Gastroesophageal sphincter (tissue), 4 donors: Measurements from ENCODE around the gene SETD7. TPM values are rescaled to one million over a fixed set of nuclear protein-coding genes. Genes with fewer than 3 reads are reported as not detected.
"Not testable (repeated sequence)": the region's sequence is repeated elsewhere in the genome, so short reads cannot be mapped to it uniquely, and the experiment has no call there.

Experiments
- ATAC-seq: fragments of 150-250 bp; one replicate; pipeline ENCODE4 v1.9.1; 2016; ENCODE audit warnings: mild to moderate bottlenecking, moderate library complexity
- H3K27ac ChIP-seq, 4 donors: fragments of 200-600 bp; sonication (generic) in 3 of 4; 1 replicate in 3 of 4; 2 replicates in 1 of 4; pipeline ENCODE4 v1.5.1; 2016 to 2019
- H3K27me3 ChIP-seq: fragments of 200-600 bp; sonication (generic); one replicate; pipeline ENCODE4 v1.5.1; 2019
- H3K36me3 ChIP-seq, 2 donors: fragments of 200-600 bp; sonication (generic); one replicate each; pipeline ENCODE4 v1.5.1; 2019; ENCODE audit warnings: control low read depth in 1 of 2
- H3K4me1 ChIP-seq, 3 donors: fragments of 200-600 bp; sonication (generic); 1 replicate in 2 of 3; 2 replicates in 1 of 3; pipeline ENCODE4 v1.5.1; 2016 to 2019; ENCODE audit warnings: control low read depth in 2 of 3
- H3K4me3 ChIP-seq, 2 donors: fragments of 200-600 bp; sonication (generic); one replicate each; pipeline ENCODE4 v1.5.1; 2019; ENCODE audit warnings: mild to moderate bottlenecking in 1 of 2, moderate library complexity in 1 of 2
- H3K9me3 ChIP-seq, 3 donors: fragments of 200-600 bp; sonication (generic); one replicate each; pipeline ENCODE4 v1.5.1; 2017 to 2019; ENCODE audit warnings: control low read depth in 2 of 3
- EP300 ChIP-seq: sonication (generic); formaldehyde crosslinking; IDR thresholded peaks from one replicate; pipeline ENCODE4 v1.6.1; 2017; ENCODE audit warnings: antibody characterized with exemption, mild to moderate bottlenecking
- POLR2A ChIP-seq, 2 donors: fragments of 450-650 bp; IDR thresholded peaks; one replicate each; pipeline ENCODE4 v1.6.1; 2017; ENCODE audit warnings: antibody characterized with exemption in 2 of 2, mild to moderate bottlenecking in 2 of 2, moderate library complexity in 1 of 2
- POLR2AphosphoS5 ChIP-seq: sonication (generic); formaldehyde crosslinking; IDR thresholded peaks from one replicate; pipeline ENCODE4 v1.6.1; 2017; ENCODE audit warnings: antibody characterized with exemption
- WGBS, 2 donors: methylation state at CpG; one replicate each; pipeline ENCODE4 v1.1.5; 2018; ENCODE audit warnings: low coverage in 1 of 2; 5-methylcytosine and 5-hydroxymethylcytosine counted together
- total RNA-seq, 4 donors: library from RNA; depleted of rRNA; stranded (reverse); fragments of >200 nt; gene quantifications; one replicate each; pipeline ENCODE4 v1.1.0, GENCODE V29; 2016
- TF ChIP-seq, protein P1 (sequence below), 4 experiments: fragments of 200-600 bp in 2 of 4; fragments of 450-650 bp in 2 of 4; sonication (generic) in 1 of 4; IDR thresholded peaks; one replicate each; pipeline ENCODE4 v1.5.1; 2017 to 2019; ENCODE audit warnings: antibody characterized with exemption in 4 of 4, mild to moderate bottlenecking in 2 of 4, moderate library complexity in 2 of 4

SETD7 gene
- total RNA-seq, 4 donors from 2014 or later = 72.7 to 92.2 (median 88.3) TPM

DNA sequence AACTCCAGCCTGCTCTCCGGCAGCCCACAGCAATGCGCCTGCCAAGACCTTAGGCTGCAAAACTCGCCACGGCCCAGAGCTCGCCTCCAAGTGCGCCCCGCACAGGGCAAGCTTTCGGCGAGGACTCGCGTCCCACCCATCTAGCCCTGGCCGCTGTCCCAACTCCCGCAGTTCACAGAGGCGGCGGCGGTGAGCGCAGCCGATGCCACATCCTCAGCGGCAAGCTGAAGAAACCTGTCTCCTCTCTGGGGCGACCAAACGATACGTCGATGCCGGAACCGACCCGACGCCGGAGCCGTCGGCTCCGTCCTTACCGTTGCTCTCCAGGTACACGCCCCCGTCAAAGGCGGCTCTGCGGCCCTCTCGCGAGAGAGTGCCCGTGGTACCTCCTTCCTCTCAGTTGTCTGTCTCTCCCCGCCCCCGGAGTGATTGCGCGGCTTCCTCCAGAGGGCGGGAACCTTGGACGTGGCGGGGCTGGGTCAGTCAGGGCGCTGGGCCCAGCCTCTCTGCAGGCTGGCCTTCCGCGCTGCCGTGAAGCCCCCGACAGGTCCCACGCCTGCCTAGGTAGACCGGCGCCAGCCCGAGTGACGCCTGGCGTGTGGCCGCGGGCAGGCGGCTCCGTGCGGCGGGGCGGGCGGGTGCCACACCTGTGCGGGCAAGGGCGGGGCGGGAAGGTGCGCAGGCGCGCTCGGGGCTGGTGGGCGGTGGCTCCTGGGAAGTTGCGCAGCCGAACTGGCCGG, 102.5 kb downstream of the SETD7 start:
- Histone ChIP-seq H3K9me3 (no peaks in the 10 kb centered on the region), H3K27ac (peak overlapping the region; percentile 85 to 99 (median 91)), H3K4me1 (peaks cover 0 to 57% (median 21%) of the 10 kb centered on the region in 3 donors), H3K36me3 (no peaks in the 10 kb centered on the region), H3K27me3 (no peaks in the 10 kb centered on the region), H3K4me3 (peak overlapping the region; percentile 67 to 81)
- WGBS, 2 donors = 0% methylated on average over 3 to 4 of the region's 76 CpGs
- peak; percentile 97 for ATAC-seq
- TF ChIP-seq, protein P1, sequence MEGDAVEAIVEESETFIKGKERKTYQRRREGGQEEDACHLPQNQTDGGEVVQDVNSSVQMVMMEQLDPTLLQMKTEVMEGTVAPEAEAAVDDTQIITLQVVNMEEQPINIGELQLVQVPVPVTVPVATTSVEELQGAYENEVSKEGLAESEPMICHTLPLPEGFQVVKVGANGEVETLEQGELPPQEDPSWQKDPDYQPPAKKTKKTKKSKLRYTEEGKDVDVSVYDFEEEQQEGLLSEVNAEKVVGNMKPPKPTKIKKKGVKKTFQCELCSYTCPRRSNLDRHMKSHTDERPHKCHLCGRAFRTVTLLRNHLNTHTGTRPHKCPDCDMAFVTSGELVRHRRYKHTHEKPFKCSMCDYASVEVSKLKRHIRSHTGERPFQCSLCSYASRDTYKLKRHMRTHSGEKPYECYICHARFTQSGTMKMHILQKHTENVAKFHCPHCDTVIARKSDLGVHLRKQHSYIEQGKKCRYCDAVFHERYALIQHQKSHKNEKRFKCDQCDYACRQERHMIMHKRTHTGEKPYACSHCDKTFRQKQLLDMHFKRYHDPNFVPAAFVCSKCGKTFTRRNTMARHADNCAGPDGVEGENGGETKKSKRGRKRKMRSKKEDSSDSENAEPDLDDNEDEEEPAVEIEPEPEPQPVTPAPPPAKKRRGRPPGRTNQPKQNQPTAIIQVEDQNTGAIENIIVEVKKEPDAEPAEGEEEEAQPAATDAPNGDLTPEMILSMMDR (IDR thresholded peaks at IDR 0.05) = peak in 2 of 4 experiments; percentile 32 to 45
- peak; percentile 36 to 80 for TF ChIP-seq POLR2A (IDR thresholded peaks at IDR 0.05)
- no peak for TF ChIP-seq EP300
- peak; percentile 64 for TF ChIP-seq POLR2AphosphoS5

DNA sequence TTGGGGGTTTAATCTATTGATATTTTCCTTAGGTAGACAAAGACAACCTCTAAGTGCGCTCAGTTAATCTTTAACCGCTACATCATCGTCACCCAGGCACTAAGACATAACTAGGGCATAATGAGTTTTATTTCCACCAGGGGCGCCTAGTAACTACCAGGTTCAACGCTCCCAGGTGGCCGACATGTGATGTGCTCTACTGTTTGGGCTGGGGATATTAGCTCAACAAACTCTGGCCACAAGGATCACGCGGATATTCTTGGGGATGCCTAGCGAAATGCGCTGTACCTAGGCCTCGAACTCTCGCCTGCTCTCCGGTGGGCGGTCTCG, 103.0 kb downstream of the SETD7 start:
- H3K4me1 ChIP-seq = peaks cover 0 to 52% (median 21%) of the 10 kb centered on the region in 3 donors
- 0% methylated on average over 3 to 4 of the region's 15 CpGs for WGBS, 2 donors

DNA sequence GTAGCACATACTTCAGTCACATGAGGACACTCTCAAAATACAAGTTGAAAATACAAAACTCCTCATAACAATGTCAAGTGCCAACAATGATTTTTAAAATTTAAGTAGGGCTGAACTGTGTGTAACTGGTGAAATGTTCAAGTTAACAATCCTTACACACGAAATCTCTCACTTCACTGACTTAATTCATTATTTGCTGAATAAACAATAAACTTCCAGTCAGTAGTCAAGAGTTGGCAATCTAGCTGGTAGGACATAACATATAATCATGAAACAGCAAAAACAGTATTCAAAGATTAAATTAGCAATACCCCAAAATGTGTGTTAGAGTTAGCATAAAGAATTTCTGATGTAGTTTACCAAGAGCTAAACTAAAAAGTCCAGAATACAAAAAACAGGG, 104.0 kb downstream of the SETD7 start:
- Histone ChIP-seq H3K4me1 (peaks cover 0 to 42% (median 13%) of the 10 kb centered on the region in 3 donors), H3K36me3 (no peaks in the 10 kb centered on the region), H3K4me3 (no peak overlapping the region), H3K27me3 (no peaks in the 10 kb centered on the region), H3K27ac (no peak overlapping the region), H3K9me3 (no peaks in the 10 kb centered on the region)
- no peak for ATAC-seq
- 71 to 86% methylated on average over 1 of the region's 1 CpG for WGBS, 2 donors
- TF ChIP-seq EP300 = no peak
- TF ChIP-seq, protein P1 (IDR thresholded peaks at IDR 0.05) = no peak
- no peak for TF ChIP-seq POLR2AphosphoS5
- no peak for TF ChIP-seq POLR2A (IDR thresholded peaks at IDR 0.05)

More for the DNA sequence above, 103.0 kb downstream of the SETD7 start:
- Histone ChIP-seq H3K27me3 (no peaks in the 10 kb centered on the region), H3K36me3 (no peaks in the 10 kb centered on the region), H3K27ac (peak overlapping the region; percentile 85 to 99 (median 91)), H3K9me3 (no peaks in the 10 kb centered on the region), H3K4me3 (peak overlapping the region; percentile 67 to 81)
- TF ChIP-seq POLR2A (IDR thresholded peaks at IDR 0.05) = no peak
- no peak for TF ChIP-seq EP300
- TF ChIP-seq, protein P1 (IDR thresholded peaks at IDR 0.05) = peak in 3 of 4 experiments; percentile 20 to 56 (median 47)
- TF ChIP-seq POLR2AphosphoS5 = no peak
- ATAC-seq = peak; percentile 2

DNA sequence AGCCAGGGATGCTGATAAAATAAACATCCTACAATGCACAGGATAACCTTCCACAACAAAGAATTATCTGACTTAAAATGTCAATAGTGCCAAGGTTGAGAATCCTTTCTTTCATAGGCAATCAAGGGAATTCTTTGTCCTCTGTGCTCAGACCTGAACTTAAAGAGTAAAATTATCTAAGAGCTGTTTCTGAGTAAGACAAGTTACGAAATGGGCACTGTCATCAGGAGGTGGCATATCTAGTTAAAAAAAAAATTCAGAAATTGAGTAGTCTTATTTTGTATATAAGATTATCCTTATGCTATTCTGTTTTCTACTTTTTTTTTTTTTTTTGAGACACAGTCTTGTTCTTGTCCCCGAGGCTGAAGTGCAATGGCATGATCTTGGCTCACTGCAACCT, 105.4 kb downstream of the SETD7 start:
- no peak for ATAC-seq
- no peak overlapping the region for H3K27ac ChIP-seq
- no peak overlapping the region for H3K4me3 ChIP-seq
- peaks cover 0 to 28% (median 6%) of the 10 kb centered on the region in 3 donors for H3K4me1 ChIP-seq
- no peaks in the 10 kb centered on the region for H3K9me3 ChIP-seq
- 91 to 100% methylated on average over 2 of the region's 2 CpGs for WGBS, 2 donors
- TF ChIP-seq POLR2A (IDR thresholded peaks at IDR 0.05) (no peak), POLR2AphosphoS5 (no peak), EP300 (no peak)
- TF ChIP-seq, protein P1 (IDR thresholded peaks at IDR 0.05) = no peak
- no peaks in the 10 kb centered on the region for H3K27me3 ChIP-seq
- no peaks in the 10 kb centered on the region for H3K36me3 ChIP-seq

DNA sequence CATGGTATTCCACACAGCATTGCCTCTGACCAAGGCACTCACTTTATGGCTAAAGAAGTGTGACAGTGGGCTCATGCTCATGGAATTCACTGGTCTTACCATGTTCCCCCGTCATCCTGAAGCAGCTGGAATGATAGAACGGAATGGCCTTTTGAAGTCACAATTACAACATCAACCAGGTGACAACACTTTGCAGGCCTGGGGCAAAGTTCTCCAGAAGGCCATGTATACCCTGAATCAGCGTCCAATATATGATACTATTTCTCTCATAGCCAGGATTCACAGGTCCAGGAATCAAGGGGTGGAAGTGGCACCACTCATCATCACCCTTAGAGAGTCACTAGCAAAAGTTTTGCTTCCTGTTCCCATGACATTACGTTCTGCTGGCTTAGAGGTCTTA, 108.9 kb downstream of the SETD7 start:
- not testable (repeated sequence) for H3K4me3 ChIP-seq, H3K4me1 ChIP-seq, H3K27me3 ChIP-seq, H3K36me3 ChIP-seq, H3K9me3 ChIP-seq, H3K27ac ChIP-seq, ATAC-seq
- 63 to 100% methylated on average over 1 to 3 of the region's 4 CpGs for WGBS, 2 donors

Other genes with a start within 250 kb of the SETD7 start
- 10 to 100 TPM; 13.5 to 16.9 (median 14.2) TPM for gene RAB33B, start 102.1 kb downstream of the SETD7 start, total RNA-seq
- gene MGST2, start 109.6 kb upstream of the SETD7 start, total RNA-seq = 10 to 100 TPM; 26.5 to 53.9 (median 38.5) TPM